Gastroesophageal sphincter (tissue), 4 donors: ENCODE results near the gene BICD1. TPM values are rescaled to one million over a fixed set of nuclear protein-coding genes. Genes with fewer than 3 reads are reported as not detected.

Experiments
- ATAC-seq: fragments of 150-250 bp; one replicate; pipeline ENCODE4 v1.9.1; 2016; ENCODE audit warnings: mild to moderate bottlenecking, moderate library complexity
- H3K27ac ChIP-seq, 4 donors: fragments of 200-600 bp; sonication (generic) in 3 of 4; 1 replicate in 3 of 4; 2 replicates in 1 of 4; pipeline ENCODE4 v1.5.1; 2016 to 2019
- H3K27me3 ChIP-seq: fragments of 200-600 bp; sonication (generic); one replicate; pipeline ENCODE4 v1.5.1; 2019
- H3K36me3 ChIP-seq, 2 donors: fragments of 200-600 bp; sonication (generic); one replicate each; pipeline ENCODE4 v1.5.1; 2019; ENCODE audit warnings: control low read depth in 1 of 2
- H3K4me1 ChIP-seq, 3 donors: fragments of 200-600 bp; sonication (generic); 1 replicate in 2 of 3; 2 replicates in 1 of 3; pipeline ENCODE4 v1.5.1; 2016 to 2019; ENCODE audit warnings: control low read depth in 2 of 3
- H3K4me3 ChIP-seq, 2 donors: fragments of 200-600 bp; sonication (generic); one replicate each; pipeline ENCODE4 v1.5.1; 2019; ENCODE audit warnings: mild to moderate bottlenecking in 1 of 2, moderate library complexity in 1 of 2
- H3K9me3 ChIP-seq, 3 donors: fragments of 200-600 bp; sonication (generic); one replicate each; pipeline ENCODE4 v1.5.1; 2017 to 2019; ENCODE audit warnings: control low read depth in 2 of 3
- EP300 ChIP-seq: sonication (generic); formaldehyde crosslinking; IDR thresholded peaks from one replicate; pipeline ENCODE4 v1.6.1; 2017; ENCODE audit warnings: antibody characterized with exemption, mild to moderate bottlenecking
- POLR2A ChIP-seq, 2 donors: fragments of 450-650 bp; IDR thresholded peaks; one replicate each; pipeline ENCODE4 v1.6.1; 2017; ENCODE audit warnings: antibody characterized with exemption in 2 of 2, mild to moderate bottlenecking in 2 of 2, moderate library complexity in 1 of 2
- POLR2AphosphoS5 ChIP-seq: sonication (generic); formaldehyde crosslinking; IDR thresholded peaks from one replicate; pipeline ENCODE4 v1.6.1; 2017; ENCODE audit warnings: antibody characterized with exemption
- WGBS, 2 donors: methylation state at CpG; one replicate each; pipeline ENCODE4 v1.1.5; 2018; ENCODE audit warnings: low coverage in 1 of 2; 5-methylcytosine and 5-hydroxymethylcytosine counted together
- total RNA-seq, 4 donors: library from RNA; depleted of rRNA; stranded (reverse); fragments of >200 nt; gene quantifications; one replicate each; pipeline ENCODE4 v1.1.0, GENCODE V29; 2016
- TF ChIP-seq, protein P1 (sequence below), 4 experiments: fragments of 200-600 bp in 2 of 4; fragments of 450-650 bp in 2 of 4; sonication (generic) in 1 of 4; IDR thresholded peaks; one replicate each; pipeline ENCODE4 v1.5.1; 2017 to 2019; ENCODE audit warnings: antibody characterized with exemption in 4 of 4, mild to moderate bottlenecking in 2 of 4, moderate library complexity in 2 of 4

Gene BICD1
- total RNA-seq, 4 donors from 2014 or later = 3.8 to 22.5 (median 16.3) TPM

DNA sequence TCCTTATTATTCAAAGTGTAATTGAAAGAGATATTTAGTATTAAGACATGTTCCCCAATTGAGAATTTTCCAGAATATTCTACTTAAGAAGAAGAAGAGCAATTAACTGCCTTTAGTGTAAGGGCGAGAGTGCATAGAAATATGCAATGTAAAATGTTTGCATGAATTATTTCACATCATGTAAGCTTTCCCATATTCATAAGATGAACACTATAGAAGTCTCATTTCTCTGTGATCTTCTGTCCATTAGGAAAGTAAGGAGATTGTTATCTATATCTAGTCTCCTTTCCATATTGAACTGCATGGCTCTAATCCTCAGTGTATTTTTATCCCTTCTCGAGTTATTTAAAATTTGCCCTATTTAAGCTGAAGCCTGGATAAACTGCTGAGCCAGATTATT lies 275.6 kb downstream of the BICD1 start:
- no peak for ATAC-seq
- Histone ChIP-seq H3K4me1 (no peaks in the 10 kb centered on the region), H3K27ac (no peak overlapping the region), H3K9me3 (no peaks in the 10 kb centered on the region), H3K27me3 (no peaks in the 10 kb centered on the region), H3K4me3 (no peak overlapping the region), H3K36me3 (no peaks in the 10 kb centered on the region)
- TF ChIP-seq, protein P1, sequence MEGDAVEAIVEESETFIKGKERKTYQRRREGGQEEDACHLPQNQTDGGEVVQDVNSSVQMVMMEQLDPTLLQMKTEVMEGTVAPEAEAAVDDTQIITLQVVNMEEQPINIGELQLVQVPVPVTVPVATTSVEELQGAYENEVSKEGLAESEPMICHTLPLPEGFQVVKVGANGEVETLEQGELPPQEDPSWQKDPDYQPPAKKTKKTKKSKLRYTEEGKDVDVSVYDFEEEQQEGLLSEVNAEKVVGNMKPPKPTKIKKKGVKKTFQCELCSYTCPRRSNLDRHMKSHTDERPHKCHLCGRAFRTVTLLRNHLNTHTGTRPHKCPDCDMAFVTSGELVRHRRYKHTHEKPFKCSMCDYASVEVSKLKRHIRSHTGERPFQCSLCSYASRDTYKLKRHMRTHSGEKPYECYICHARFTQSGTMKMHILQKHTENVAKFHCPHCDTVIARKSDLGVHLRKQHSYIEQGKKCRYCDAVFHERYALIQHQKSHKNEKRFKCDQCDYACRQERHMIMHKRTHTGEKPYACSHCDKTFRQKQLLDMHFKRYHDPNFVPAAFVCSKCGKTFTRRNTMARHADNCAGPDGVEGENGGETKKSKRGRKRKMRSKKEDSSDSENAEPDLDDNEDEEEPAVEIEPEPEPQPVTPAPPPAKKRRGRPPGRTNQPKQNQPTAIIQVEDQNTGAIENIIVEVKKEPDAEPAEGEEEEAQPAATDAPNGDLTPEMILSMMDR (IDR thresholded peaks at IDR 0.05) = no peak
- TF ChIP-seq POLR2A (IDR thresholded peaks at IDR 0.05) = no peak
- TF ChIP-seq EP300 = no peak
- TF ChIP-seq POLR2AphosphoS5 = no peak
- 71 to 77% methylated on average over 2 of the region's 2 CpGs for WGBS, 2 donors

GRCh38 chr12:32390572-32391219 lies 284.0 kb downstream of the BICD1 start:
- ATAC-seq = peak; percentile 67
- peak overlapping the region in 2 of 4 donors; percentile 15 to 33 for H3K27ac ChIP-seq
- H3K27me3 ChIP-seq = peaks cover 23% of the 10 kb centered on the region
- TF ChIP-seq EP300 = no peak
- no peak for TF ChIP-seq POLR2A (IDR thresholded peaks at IDR 0.05)
- no peak for TF ChIP-seq POLR2AphosphoS5
- TF ChIP-seq, protein P1 (IDR thresholded peaks at IDR 0.05) = no peak
- peaks cover 0 to 6% (median 0%) of the 10 kb centered on the region in 3 donors for H3K4me1 ChIP-seq
- H3K9me3 ChIP-seq = no peaks in the 10 kb centered on the region
- no peaks in the 10 kb centered on the region for H3K36me3 ChIP-seq
- peak overlapping the region; percentile 47 to 49 for H3K4me3 ChIP-seq
- 41 to 90% methylated on average over 7 to 13 of the region's 47 CpGs for WGBS, 2 donors

DNA sequence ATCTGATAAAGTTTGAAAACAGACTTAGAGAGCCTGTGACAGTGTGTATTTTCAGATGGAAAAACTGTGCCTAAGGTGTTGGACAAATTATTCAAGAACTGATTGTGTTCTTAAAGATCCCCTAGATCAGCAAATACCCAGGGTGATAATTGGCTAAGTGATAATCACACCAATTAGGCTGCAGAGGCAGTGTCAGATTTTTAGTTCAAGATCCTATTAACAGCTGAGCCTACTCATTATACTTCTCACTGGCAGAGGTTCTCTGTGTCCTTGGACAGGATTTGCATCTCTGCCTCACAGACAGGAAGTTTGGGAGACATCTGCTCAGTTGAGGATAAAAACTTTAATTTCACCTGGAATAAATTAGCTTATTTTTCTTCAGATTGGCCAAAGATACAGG lies 288.4 kb downstream of the BICD1 start:
- TF ChIP-seq, protein P1 (IDR thresholded peaks at IDR 0.05) = no peak
- TF ChIP-seq POLR2AphosphoS5 (no peak), EP300 (no peak), POLR2A (IDR thresholded peaks at IDR 0.05) (no peak)
- peaks cover 0 to 26% (median 6%) of the 10 kb centered on the region in 3 donors for H3K4me1 ChIP-seq
- no peaks in the 10 kb centered on the region for H3K36me3 ChIP-seq
- H3K27ac ChIP-seq = no peak overlapping the region
- no peak for ATAC-seq
- H3K27me3 ChIP-seq = peaks cover 9% of the 10 kb centered on the region
- no peaks in the 10 kb centered on the region for H3K9me3 ChIP-seq
- H3K4me3 ChIP-seq = no peak overlapping the region

GRCh38 chr12:32397696-32398095 lies 291.0 kb downstream of the BICD1 start:
- no peaks in the 10 kb centered on the region for H3K36me3 ChIP-seq
- peak overlapping the region in 1 of 4 donors; percentile 87 for H3K27ac ChIP-seq
- no peaks in the 10 kb centered on the region for H3K27me3 ChIP-seq
- no peak overlapping the region for H3K4me3 ChIP-seq
- no peaks in the 10 kb centered on the region for H3K9me3 ChIP-seq
- 41 to 86% methylated on average over 2 to 4 of the region's 4 CpGs for WGBS, 2 donors
- ATAC-seq = no peak
- no peak for TF ChIP-seq POLR2AphosphoS5
- TF ChIP-seq POLR2A (IDR thresholded peaks at IDR 0.05) = no peak
- TF ChIP-seq EP300 = no peak
- TF ChIP-seq, protein P1 (IDR thresholded peaks at IDR 0.05) = no peak
- peaks cover 0 to 35% (median 6%) of the 10 kb centered on the region in 3 donors for H3K4me1 ChIP-seq

GRCh38 chr12:32398181-32398580 lies 291.5 kb downstream of the BICD1 start:
- Histone ChIP-seq H3K36me3 (no peaks in the 10 kb centered on the region), H3K27ac (peak overlapping the region in 3 of 4 donors; percentile 85 to 87 (median 87)), H3K27me3 (no peaks in the 10 kb centered on the region), H3K9me3 (no peaks in the 10 kb centered on the region), H3K4me1 (peaks cover 0 to 35% (median 6%) of the 10 kb centered on the region in 3 donors), H3K4me3 (no peak overlapping the region)
- TF ChIP-seq EP300 (no peak), POLR2A (IDR thresholded peaks at IDR 0.05) (no peak), POLR2AphosphoS5 (no peak)
- TF ChIP-seq, protein P1 (IDR thresholded peaks at IDR 0.05) = no peak
- no peak for ATAC-seq
- 92 to 100% methylated on average over 2 to 4 of the region's 4 CpGs for WGBS, 2 donors
